Parathyroid adenoma (tissue), 2 donors: Measurements from ENCODE around the gene FAS.

Experiments
- H2AFZ ChIP-seq: fragments of 300-600 bp; sonication (generic); one replicate; pipeline ENCODE4 v1.7.0; 2017; ENCODE audit warnings: antibody characterized with exemption, mild to moderate bottlenecking
- H3K27ac ChIP-seq: fragments of 300-600 bp; sonication (generic); one replicate; pipeline ENCODE4 v1.7.0; 2017
- H3K27me3 ChIP-seq: fragments of 300-600 bp; sonication (generic); one replicate; pipeline ENCODE4 v1.7.0; 2017; ENCODE audit warnings: low read length; ENCODE audit not compliant: control insufficient read depth, insufficient read depth
- H3K36me3 ChIP-seq: fragments of 300-600 bp; sonication (generic); one replicate; pipeline ENCODE4 v1.7.0; 2017; ENCODE audit warnings: low read length; ENCODE audit not compliant: control insufficient read depth, insufficient read depth
- H3K4me1 ChIP-seq: fragments of 300-600 bp; sonication (generic); one replicate; pipeline ENCODE4 v1.7.0; 2017; ENCODE audit warnings: control low read depth
- H3K4me2 ChIP-seq: fragments of 300-600 bp; sonication (generic); one replicate; pipeline ENCODE4 v1.7.0; 2017; ENCODE audit warnings: low read length
- H3K4me3 ChIP-seq: fragments of 300-600 bp; sonication (generic); one replicate; pipeline ENCODE4 v1.7.0; 2017; ENCODE audit warnings: low read depth, low read length
- H3K79me2 ChIP-seq: fragments of 300-600 bp; sonication (generic); one replicate; pipeline ENCODE4 v1.7.0; 2017; ENCODE audit warnings: control low read depth
- H3K9ac ChIP-seq: fragments of 300-600 bp; sonication (generic); one replicate; pipeline ENCODE4 v1.7.0; 2017; ENCODE audit warnings: mild to moderate bottlenecking
- H3K9me3 ChIP-seq: fragments of 300-600 bp; sonication (generic); one replicate; pipeline ENCODE4 v1.7.0; 2017; ENCODE audit warnings: low read length; ENCODE audit not compliant: control insufficient read depth
- CTCF ChIP-seq: fragments of 300-600 bp; sonication (generic); IDR thresholded peaks from one replicate; pipeline ENCODE4 v1.7.0; 2017; ENCODE audit warnings: antibody characterized with exemption, mild to moderate bottlenecking
- donor health status: primary hyperparathyroidism.

FAS gene

GRCh38 chr10:88964869-88965415 is 25.7 kb upstream of the FAS start:
- no peak overlapping the region for H2AFZ ChIP-seq
- no peak overlapping the region for H3K4me3 ChIP-seq
- H3K9ac ChIP-seq, result no peak overlapping the region
- H3K27me3 ChIP-seq, result no peaks in the 10 kb centered on the region
- H3K36me3 ChIP-seq, result no peaks in the 10 kb centered on the region
- no peak overlapping the region for H3K4me2 ChIP-seq
- no peak for TF ChIP-seq CTCF
- no peaks in the 10 kb centered on the region for H3K4me1 ChIP-seq
- no peak overlapping the region for H3K27ac ChIP-seq
- no peaks in the 10 kb centered on the region for H3K79me2 ChIP-seq
- no peaks in the 10 kb centered on the region for H3K9me3 ChIP-seq

GRCh38 chr10:88966797-88967196 is 23.8 kb upstream of the FAS start:
- H3K36me3 ChIP-seq, result no peaks in the 10 kb centered on the region
- H2AFZ ChIP-seq, result no peak overlapping the region
- H3K4me2 ChIP-seq, result no peak overlapping the region
- H3K4me3 ChIP-seq, result no peak overlapping the region
- H3K4me1 ChIP-seq, result no peaks in the 10 kb centered on the region
- no peak for TF ChIP-seq CTCF
- no peaks in the 10 kb centered on the region for H3K79me2 ChIP-seq
- H3K27ac ChIP-seq, result no peak overlapping the region
- no peaks in the 10 kb centered on the region for H3K9me3 ChIP-seq
- no peaks in the 10 kb centered on the region for H3K27me3 ChIP-seq
- no peak overlapping the region for H3K9ac ChIP-seq

GRCh38 chr10:88968391-88968790 is 22.2 kb upstream of the FAS start:
- Histone ChIP-seq H2AFZ (no peak overlapping the region), H3K27me3 (no peaks in the 10 kb centered on the region), H3K9me3 (no peaks in the 10 kb centered on the region), H3K27ac (no peak overlapping the region), H3K79me2 (no peaks in the 10 kb centered on the region), H3K36me3 (no peaks in the 10 kb centered on the region), H3K4me1 (no peaks in the 10 kb centered on the region), H3K4me3 (no peak overlapping the region), H3K4me2 (no peak overlapping the region), H3K9ac (no peak overlapping the region)
- no peak for TF ChIP-seq CTCF

- H3K9ac ChIP-seq, result no peak overlapping the region
These were observed 19.2 kb upstream of the FAS start for GRCh38 chr10:88971221-88972061.

More at GRCh38 chr10:88971221-88972061, 19.2 kb upstream of the FAS start:
- Histone ChIP-seq H3K27ac (no peak overlapping the region), H3K79me2 (no peaks in the 10 kb centered on the region), H3K4me1 (no peaks in the 10 kb centered on the region), H3K27me3 (no peaks in the 10 kb centered on the region), H3K4me2 (no peak overlapping the region), H2AFZ (no peak overlapping the region), H3K36me3 (no peaks in the 10 kb centered on the region), H3K9me3 (no peaks in the 10 kb centered on the region), H3K4me3 (no peak overlapping the region)
- TF ChIP-seq CTCF, result no peak
